PC-3 (cell line): ENCODE data around the gene PSAP. TPM values are rescaled to one million over a fixed set of nuclear protein-coding genes. Genes with fewer than 3 reads are reported as not detected.

Experiments
- ATAC-seq: fragments of 200-7000 bp; cut with Tn5 transposase; 2 replicates; pipeline ENCODE4 v1.9.1; 2020; ENCODE audit warnings: mild to moderate bottlenecking, moderate library complexity
- BruUV-seq: library from RNA; stranded (reverse); fragments of 400-500 nt; replicated peaks from 2 replicates; lab custom pipeline; 2021; lab: Mats Ljungman, UMichigan
- CTCF ChIA-PET: fragments of 300-600 bp; sonication (Branson Sonifier 250); formaldehyde crosslinking; loops from one replicate; lab custom pipeline; 2022; ENCODE audit warnings: antibody characterized with exemption; lab: Charles Lee
- POLR2A ChIA-PET: fragments of 300-600 bp; sonication (Branson Sonifier 250); formaldehyde crosslinking; loops from one replicate; lab custom pipeline; 2022; ENCODE audit warnings: antibody characterized with exemption; ENCODE audit not compliant: unreplicated experiment; lab: Charles Lee
- DNase-seq: peaks from one replicate; pipeline ENCODE4 v3.0.0-alpha.2; 2015
- H2AFZ ChIP-seq: fragments of 300-600 bp; sonication (generic); 2 replicates; pipeline ENCODE4 v1.6.0; 2016; ENCODE audit warnings: antibody characterized with exemption, low read length
- H3F3A ChIP-seq: fragments of 300-600 bp; sonication (generic); one replicate; pipeline ENCODE4 v1.6.0; 2017; ENCODE audit warnings: antibody characterized with exemption, low read length, control low read depth, mild to moderate bottlenecking; ENCODE audit not compliant: unreplicated experiment
- H3K27ac ChIP-seq: fragments of 300-600 bp; sonication (generic); 2 replicates; pipeline ENCODE4 v1.5.1; 2016; ENCODE audit warnings: mild to moderate bottlenecking, low read length
- H3K27me3 ChIP-seq: fragments of 300-600 bp; sonication (generic); 2 replicates; pipeline ENCODE4 v1.6.1; 2016; ENCODE audit warnings: low read length, mixed read lengths
- H3K36me3 ChIP-seq: fragments of 300-600 bp; sonication (generic); 2 replicates; pipeline ENCODE4 v1.6.1; 2016; ENCODE audit warnings: low read depth, mixed run types, low read length, mixed read lengths
- H3K4me1 ChIP-seq: fragments of 300-600 bp; sonication (generic); 2 replicates; pipeline ENCODE4 v1.5.1; 2016; ENCODE audit warnings: low read length; ENCODE audit not compliant: insufficient read depth
- H3K4me2 ChIP-seq: fragments of 300-600 bp; sonication (generic); 2 replicates; pipeline ENCODE4 v1.6.0; 2016; ENCODE audit warnings: low read length
- H3K4me3 ChIP-seq: fragments of 300-600 bp; sonication (generic); 2 replicates; pipeline ENCODE4 v1.5.1; 2016; ENCODE audit warnings: mild to moderate bottlenecking, low read length, mixed read lengths
- H3K79me2 ChIP-seq: fragments of 300-600 bp; sonication (generic); 2 replicates; pipeline ENCODE4 v1.6.1; 2017; ENCODE audit warnings: low read length, mixed read lengths
- H3K9ac ChIP-seq: fragments of 300-600 bp; sonication (generic); 2 replicates; pipeline ENCODE4 v1.6.0; 2016; ENCODE audit warnings: mild to moderate bottlenecking, low read length
- H3K9me2 ChIP-seq: fragments of 300-600 bp; sonication (generic); replicated peaks from 2 replicates; pipeline ENCODE4 v1.6.1; 2016; ENCODE audit warnings: mixed run types, low read length, mixed read lengths
- H3K9me3 ChIP-seq: fragments of 300-600 bp; sonication (generic); 2 replicates; pipeline ENCODE4 v1.6.1; 2016; ENCODE audit warnings: low read length, mixed read lengths
- H4K20me1 ChIP-seq: fragments of 300-600 bp; sonication (generic); 2 replicates; pipeline ENCODE4 v1.6.1; 2016; ENCODE audit warnings: low read length, mixed read lengths
- CTCF ChIP-seq: fragments of 300-600 bp; sonication (generic); conservative IDR thresholded peaks from 2 replicates; pipeline ENCODE4 v1.5.1; 2017; ENCODE audit warnings: antibody characterized with exemption, low read depth, mild to moderate bottlenecking, low read length
- EZH2 ChIP-seq: fragments of 300-600 bp; sonication (generic); IDR thresholded peaks from one replicate; pipeline ENCODE4 v1.6.1; 2017; ENCODE audit warnings: antibody characterized with exemption, mild to moderate bottlenecking, low read length; ENCODE audit not compliant: unreplicated experiment
- EZH2phosphoT487 ChIP-seq: fragments of 300-600 bp; sonication (generic); IDR thresholded peaks from 2 replicates; pipeline ENCODE4 v1.6.1; 2018; ENCODE audit warnings: mild to moderate bottlenecking, antibody characterized with exemption, low read length, borderline replicate concordance
- intact Hi-C: fragments of 100-400 bp; cut with micrococcal nuclease; formaldehyde crosslinking; loops from 2 replicates; pipeline ENCODE4 v1.9.0; 2023
- total RNA-seq: library from RNA; depleted of rRNA; stranded (reverse); fragments of >200 nt; gene quantifications from 2 replicates; pipeline ENCODE4 v1.2.3, GENCODE V29; 2014

PSAP gene
- total RNA-seq, 1 experiment from 2014 or later = 334 TPM

- H3K9ac ChIP-seq = no peak overlapping the region
- no peaks in the 10 kb centered on the region for H4K20me1 ChIP-seq
- no peaks in the 10 kb centered on the region for H3K36me3 ChIP-seq
- TF ChIP-seq EZH2phosphoT487 (no peak), EZH2 (no peak), CTCF (no peak)
- H3K27me3 ChIP-seq = no peaks in the 10 kb centered on the region
- no peak overlapping the region for H3K27ac ChIP-seq
- H3K9me3 ChIP-seq = no peaks in the 10 kb centered on the region
- no peaks in the 10 kb centered on the region for H3K79me2 ChIP-seq
- ChIA-PET POLR2A (no interaction called here), CTCF (no interaction called here)
- ATAC-seq (no peak), DNase-seq (no peak)
- no peak overlapping the region for H3K4me2 ChIP-seq
- H3K9me2 ChIP-seq = no peaks in the 10 kb centered on the region
- H3K4me1 ChIP-seq = no peaks in the 10 kb centered on the region
- no TSS peak for BruUV-seq
- no peak overlapping the region for H3K4me3 ChIP-seq
- H2AFZ ChIP-seq = no peak overlapping the region
- intact Hi-C loops = no loop called here
- no peaks in the 10 kb centered on the region for H3F3A ChIP-seq
Observed at GRCh38 chr10:71780156-71780555, 70.9 kb downstream of the PSAP start.

DNA sequence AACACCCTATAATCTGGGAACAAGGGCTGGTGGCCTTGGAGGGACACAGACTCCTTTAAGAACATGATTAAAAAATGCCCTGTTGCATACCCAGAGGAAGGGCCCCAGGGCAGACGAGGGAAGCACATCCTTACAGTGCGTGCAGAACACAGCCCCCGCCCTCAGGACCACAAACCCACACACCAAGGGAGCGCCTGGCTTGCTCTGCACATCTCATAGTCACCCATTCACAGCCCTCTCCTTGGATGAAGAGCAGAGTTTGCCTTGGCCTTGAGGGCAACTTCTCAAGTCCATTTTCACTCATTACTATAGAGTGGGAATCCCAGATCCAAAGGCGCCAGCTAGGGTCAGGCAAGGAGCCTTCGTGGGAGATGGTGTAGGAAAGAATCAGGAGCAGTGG lies 71.4 kb downstream of the PSAP start:
- no peak for TF ChIP-seq EZH2phosphoT487
- no peak for TF ChIP-seq EZH2
- no peak for TF ChIP-seq CTCF
- CTCF ChIA-PET = no interaction called here
- Histone ChIP-seq H3K27me3 (no peaks in the 10 kb centered on the region), H3K79me2 (no peaks in the 10 kb centered on the region), H2AFZ (no peak overlapping the region), H3K4me1 (no peaks in the 10 kb centered on the region), H3K9ac (no peak overlapping the region), H3K27ac (no peak overlapping the region), H3K4me2 (no peak overlapping the region), H3K9me3 (no peaks in the 10 kb centered on the region), H3K9me2 (no peaks in the 10 kb centered on the region), H3K36me3 (no peaks in the 10 kb centered on the region), H4K20me1 (no peaks in the 10 kb centered on the region), H3K4me3 (no peak overlapping the region), H3F3A (no peaks in the 10 kb centered on the region)
- ATAC-seq (no peak), DNase-seq (no peak)
- POLR2A ChIA-PET = no interaction called here
- intact Hi-C loops = no loop called here
- no TSS peak for BruUV-seq

DNA sequence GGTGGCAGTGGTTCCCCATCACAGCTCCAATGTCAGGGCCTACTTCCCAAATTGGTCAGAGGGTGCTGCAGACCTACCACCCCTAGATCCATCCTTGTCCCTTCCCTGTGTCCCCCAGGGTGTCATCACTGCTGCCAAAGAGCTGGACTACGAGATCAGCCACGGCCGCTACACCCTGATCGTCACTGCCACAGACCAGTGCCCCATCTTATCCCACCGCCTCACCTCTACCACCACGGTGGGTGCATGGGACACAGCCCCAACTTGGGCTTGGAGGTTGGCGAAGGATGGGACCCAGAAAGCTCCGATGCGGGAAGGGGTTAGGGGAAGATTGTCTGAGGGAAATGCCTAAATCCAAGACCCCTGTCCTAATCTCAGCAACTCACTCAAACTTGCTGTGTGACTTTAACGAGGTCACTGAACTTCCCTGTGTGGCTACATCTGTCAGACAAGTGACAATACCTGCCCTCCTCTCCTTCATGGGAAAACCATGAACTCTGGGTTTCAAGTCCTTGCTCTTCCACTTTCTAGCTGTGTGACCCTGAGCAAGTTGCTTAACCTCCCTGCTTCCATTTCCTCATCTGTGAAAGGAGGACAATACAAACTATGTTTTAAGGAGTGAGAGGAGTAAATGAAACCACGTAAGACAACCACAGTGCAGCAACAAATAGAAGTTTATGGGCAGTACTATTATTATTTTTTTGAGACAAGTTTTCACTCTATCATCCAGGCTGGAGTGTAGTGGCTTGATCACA lies 72.8 kb downstream of the PSAP start:
- Histone ChIP-seq H3K4me2 (no peak overlapping the region), H3K9ac (no peak overlapping the region), H3F3A (no peaks in the 10 kb centered on the region), H2AFZ (no peak overlapping the region), H3K4me1 (peaks cover 5% of the 10 kb centered on the region; the same call in 1 of the 2 replicates), H3K36me3 (no peaks in the 10 kb centered on the region), H3K27ac (no peak overlapping the region), H4K20me1 (no peaks in the 10 kb centered on the region), H3K9me3 (no peaks in the 10 kb centered on the region), H3K9me2 (no peaks in the 10 kb centered on the region), H3K4me3 (no peak overlapping the region), H3K79me2 (no peaks in the 10 kb centered on the region), H3K27me3 (no peaks in the 10 kb centered on the region)
- ATAC-seq (no peak), DNase-seq (no peak)
- ChIA-PET CTCF (interaction anchor here (1.0 kb wide), 1 partner anchor 70 kb away, joined by 3 read pairs; no protein-coding TSS in a partner anchor), POLR2A (no interaction called here)
- TF ChIP-seq EZH2 (no peak), CTCF (no peak), EZH2phosphoT487 (no peak)
- intact Hi-C loops = no loop called here
- BruUV-seq = no TSS peak
